Astrocyte (in vitro differentiated cells and primary cell): ENCODE results near the gene PRKD1.

Source experiments
- EZH2 ChIP-seq: IDR thresholded peaks from 2 replicates; pipeline ENCODE4 v1.6.1; 2012; ENCODE audit warnings: mild to moderate bottlenecking, low read length, inconsistent platforms; ENCODE audit not compliant: insufficient read depth
- TF ChIP-seq, protein P1 (sequence below): IDR thresholded peaks from 2 replicates; pipeline ENCODE4 v1.5.1; 2011; ENCODE audit warnings: low read depth, mild to moderate bottlenecking, inconsistent platforms, low read length, moderate library complexity; ENCODE audit not compliant: insufficient read depth

DNA sequence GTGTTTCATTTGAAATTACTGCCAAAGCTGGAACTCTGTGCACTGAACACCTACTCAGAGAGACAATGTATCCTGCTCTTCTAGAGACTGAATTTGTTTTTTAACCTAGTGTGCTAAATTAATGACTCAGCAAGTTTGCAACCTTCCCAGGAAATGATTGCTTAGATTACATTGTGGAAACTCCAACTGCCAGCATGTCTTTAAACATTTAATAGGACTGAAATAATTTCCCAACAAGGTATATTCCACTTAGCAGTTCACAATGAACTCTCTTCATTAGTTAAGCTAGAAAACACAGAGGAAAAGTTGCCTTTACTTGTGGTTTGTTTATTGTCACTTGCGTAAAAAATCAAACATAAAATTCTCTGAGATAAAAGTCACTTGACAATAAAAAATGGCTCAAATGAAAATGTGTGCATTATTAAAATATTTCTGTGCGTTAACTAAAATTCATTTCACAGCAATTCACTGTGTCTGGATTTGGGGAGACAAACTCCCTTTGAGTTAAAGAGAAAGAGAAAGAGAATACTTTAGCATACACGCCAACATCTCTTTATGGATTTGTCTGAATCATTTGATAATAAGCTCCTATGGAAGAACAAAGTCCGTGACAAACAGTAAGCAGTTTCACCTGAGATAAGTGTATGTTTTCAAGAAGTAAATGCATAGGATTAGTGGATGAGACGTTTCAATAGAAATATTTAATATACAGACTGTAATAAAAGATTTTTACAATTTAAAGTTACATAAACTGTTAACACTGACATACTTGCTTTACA, 284.0 kb downstream of the PRKD1 start:
- TF ChIP-seq, protein P1, sequence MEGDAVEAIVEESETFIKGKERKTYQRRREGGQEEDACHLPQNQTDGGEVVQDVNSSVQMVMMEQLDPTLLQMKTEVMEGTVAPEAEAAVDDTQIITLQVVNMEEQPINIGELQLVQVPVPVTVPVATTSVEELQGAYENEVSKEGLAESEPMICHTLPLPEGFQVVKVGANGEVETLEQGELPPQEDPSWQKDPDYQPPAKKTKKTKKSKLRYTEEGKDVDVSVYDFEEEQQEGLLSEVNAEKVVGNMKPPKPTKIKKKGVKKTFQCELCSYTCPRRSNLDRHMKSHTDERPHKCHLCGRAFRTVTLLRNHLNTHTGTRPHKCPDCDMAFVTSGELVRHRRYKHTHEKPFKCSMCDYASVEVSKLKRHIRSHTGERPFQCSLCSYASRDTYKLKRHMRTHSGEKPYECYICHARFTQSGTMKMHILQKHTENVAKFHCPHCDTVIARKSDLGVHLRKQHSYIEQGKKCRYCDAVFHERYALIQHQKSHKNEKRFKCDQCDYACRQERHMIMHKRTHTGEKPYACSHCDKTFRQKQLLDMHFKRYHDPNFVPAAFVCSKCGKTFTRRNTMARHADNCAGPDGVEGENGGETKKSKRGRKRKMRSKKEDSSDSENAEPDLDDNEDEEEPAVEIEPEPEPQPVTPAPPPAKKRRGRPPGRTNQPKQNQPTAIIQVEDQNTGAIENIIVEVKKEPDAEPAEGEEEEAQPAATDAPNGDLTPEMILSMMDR = no peak
- TF ChIP-seq EZH2 = no peak
